HL-60 (cell line): Measurements from ENCODE around the gene NEGR1.

Experiments used
- GABPA ChIP-seq: IDR thresholded peaks from 2 replicates; pipeline ENCODE4 v1.6.1; 2012; ENCODE audit warnings: low read depth
- POLR2AphosphoS5 ChIP-seq: IDR thresholded peaks from 2 replicates; pipeline ENCODE4 v1.6.1; 2012; ENCODE audit warnings: low read depth
- SPI1 ChIP-seq: IDR thresholded peaks from 2 replicates; pipeline ENCODE4 v1.6.1; 2012; ENCODE audit warnings: low read depth, mild to moderate bottlenecking, borderline replicate concordance
- TF ChIP-seq, protein P1 (sequence below): IDR thresholded peaks from one replicate; pipeline ENCODE4 v1.5.1; 2011; ENCODE audit warnings: low read length, control low read depth, inconsistent platforms; ENCODE audit not compliant: insufficient read depth
- TF ChIP-seq, protein P2 (sequence below): IDR thresholded peaks from 2 replicates; pipeline ENCODE4 v1.6.1; 2012; ENCODE audit warnings: low read depth; ENCODE audit not compliant: insufficient replicate concordance

DNA sequence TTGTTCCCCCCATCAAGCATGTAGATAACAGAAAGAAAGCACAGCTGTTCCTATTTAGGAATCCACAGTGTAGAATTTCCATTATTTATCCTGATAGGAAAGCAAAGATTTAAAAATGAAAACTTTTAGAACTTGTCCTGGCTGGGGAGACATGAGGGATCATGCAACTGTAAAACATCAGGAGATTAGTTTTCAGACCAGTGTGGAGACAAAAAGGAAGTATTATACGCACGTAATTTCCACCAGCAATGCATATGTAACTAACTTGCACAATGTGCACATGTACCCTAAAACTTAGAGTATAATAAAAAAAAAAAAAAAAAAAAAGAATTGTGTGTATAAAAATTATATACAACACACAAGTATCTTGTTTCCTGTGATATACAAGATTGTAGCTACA, 172.4 kb downstream of the NEGR1 start:
- TF ChIP-seq, protein P1, sequence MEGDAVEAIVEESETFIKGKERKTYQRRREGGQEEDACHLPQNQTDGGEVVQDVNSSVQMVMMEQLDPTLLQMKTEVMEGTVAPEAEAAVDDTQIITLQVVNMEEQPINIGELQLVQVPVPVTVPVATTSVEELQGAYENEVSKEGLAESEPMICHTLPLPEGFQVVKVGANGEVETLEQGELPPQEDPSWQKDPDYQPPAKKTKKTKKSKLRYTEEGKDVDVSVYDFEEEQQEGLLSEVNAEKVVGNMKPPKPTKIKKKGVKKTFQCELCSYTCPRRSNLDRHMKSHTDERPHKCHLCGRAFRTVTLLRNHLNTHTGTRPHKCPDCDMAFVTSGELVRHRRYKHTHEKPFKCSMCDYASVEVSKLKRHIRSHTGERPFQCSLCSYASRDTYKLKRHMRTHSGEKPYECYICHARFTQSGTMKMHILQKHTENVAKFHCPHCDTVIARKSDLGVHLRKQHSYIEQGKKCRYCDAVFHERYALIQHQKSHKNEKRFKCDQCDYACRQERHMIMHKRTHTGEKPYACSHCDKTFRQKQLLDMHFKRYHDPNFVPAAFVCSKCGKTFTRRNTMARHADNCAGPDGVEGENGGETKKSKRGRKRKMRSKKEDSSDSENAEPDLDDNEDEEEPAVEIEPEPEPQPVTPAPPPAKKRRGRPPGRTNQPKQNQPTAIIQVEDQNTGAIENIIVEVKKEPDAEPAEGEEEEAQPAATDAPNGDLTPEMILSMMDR: no peak
- TF ChIP-seq POLR2AphosphoS5 (no peak), GABPA (no peak), SPI1 (no peak)
- TF ChIP-seq, protein P2, sequence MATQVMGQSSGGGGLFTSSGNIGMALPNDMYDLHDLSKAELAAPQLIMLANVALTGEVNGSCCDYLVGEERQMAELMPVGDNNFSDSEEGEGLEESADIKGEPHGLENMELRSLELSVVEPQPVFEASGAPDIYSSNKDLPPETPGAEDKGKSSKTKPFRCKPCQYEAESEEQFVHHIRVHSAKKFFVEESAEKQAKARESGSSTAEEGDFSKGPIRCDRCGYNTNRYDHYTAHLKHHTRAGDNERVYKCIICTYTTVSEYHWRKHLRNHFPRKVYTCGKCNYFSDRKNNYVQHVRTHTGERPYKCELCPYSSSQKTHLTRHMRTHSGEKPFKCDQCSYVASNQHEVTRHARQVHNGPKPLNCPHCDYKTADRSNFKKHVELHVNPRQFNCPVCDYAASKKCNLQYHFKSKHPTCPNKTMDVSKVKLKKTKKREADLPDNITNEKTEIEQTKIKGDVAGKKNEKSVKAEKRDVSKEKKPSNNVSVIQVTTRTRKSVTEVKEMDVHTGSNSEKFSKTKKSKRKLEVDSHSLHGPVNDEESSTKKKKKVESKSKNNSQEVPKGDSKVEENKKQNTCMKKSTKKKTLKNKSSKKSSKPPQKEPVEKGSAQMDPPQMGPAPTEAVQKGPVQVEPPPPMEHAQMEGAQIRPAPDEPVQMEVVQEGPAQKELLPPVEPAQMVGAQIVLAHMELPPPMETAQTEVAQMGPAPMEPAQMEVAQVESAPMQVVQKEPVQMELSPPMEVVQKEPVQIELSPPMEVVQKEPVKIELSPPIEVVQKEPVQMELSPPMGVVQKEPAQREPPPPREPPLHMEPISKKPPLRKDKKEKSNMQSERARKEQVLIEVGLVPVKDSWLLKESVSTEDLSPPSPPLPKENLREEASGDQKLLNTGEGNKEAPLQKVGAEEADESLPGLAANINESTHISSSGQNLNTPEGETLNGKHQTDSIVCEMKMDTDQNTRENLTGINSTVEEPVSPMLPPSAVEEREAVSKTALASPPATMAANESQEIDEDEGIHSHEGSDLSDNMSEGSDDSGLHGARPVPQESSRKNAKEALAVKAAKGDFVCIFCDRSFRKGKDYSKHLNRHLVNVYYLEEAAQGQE: no peak
